ENCODE measurements around the gene WDFY4. TPM values are rescaled to one million over a fixed set of nuclear protein-coding genes. Genes with fewer than 3 reads are reported as not detected.

Gene WDFY4
- total RNA-seq, 4 donors from 2014 or later = 1.6 to 5.1 (median 3.0) TPM

DNA sequence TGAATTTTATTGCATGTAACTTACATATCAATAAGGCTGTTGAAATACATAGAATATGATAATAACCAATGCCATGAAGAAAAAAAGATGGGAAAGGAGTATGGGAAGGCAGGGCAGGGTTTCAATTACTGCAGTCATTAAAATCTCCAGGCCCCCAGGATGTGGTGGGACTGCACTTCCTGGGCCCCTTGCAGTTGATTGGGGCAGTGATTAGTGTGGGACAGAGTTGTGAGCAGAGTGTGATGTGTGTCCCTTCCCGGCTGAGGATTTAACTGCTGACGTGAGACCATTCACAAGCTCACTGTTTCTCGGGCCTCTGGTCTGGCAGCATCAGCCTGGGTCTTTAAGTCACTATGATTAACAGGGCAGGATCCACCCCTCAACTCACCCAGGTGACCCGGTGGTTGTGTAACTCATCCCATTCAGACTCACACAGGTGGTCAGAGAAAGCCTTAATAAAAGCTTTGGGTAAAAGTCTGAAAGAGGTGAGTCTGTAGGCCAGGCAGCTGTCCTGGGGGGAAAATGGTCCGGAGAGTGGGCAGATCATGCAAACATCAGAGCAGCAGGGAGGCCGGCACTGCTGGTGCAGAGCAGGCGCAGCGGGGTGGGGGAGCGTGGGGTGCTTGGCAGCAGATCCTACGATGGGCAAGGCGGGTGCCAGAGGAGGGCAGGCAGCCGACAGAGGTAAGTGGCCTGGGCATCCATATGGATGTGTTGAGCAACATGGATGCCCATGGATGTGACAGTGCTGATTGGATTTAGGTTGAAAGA is 36.3 kb upstream of the WDFY4 start:
- 81 to 92% methylated on average over 4 to 12 of the region's 12 CpGs for WGBS, 2 donors (ENCODE audit: low coverage in 1 of 2)
- H3K9me3 ChIP-seq = no peaks in the 10 kb centered on the region
- ATAC-seq = no peak
- H3K4me1 ChIP-seq = no peaks in the 10 kb centered on the region
- H3K4me3 ChIP-seq = no peak overlapping the region
- H3K36me3 ChIP-seq = no peaks in the 10 kb centered on the region
- H3K27ac ChIP-seq = no peak overlapping the region
- peaks cover 3% of the 10 kb centered on the region for H3K27me3 ChIP-seq
- TF ChIP-seq CTCF (IDR thresholded peaks at IDR 0.05) (no peak), POLR2AphosphoS5 (IDR thresholded peaks at IDR 0.05) (no peak), POLR2A (IDR thresholded peaks at IDR 0.05) (no peak), EP300 (IDR thresholded peaks at IDR 0.05) (no peak)

GRCh38 chr10:48649349-48649944 is 35.2 kb upstream of the WDFY4 start:
- H3K27me3 ChIP-seq = peaks cover 3% of the 10 kb centered on the region
- H3K4me3 ChIP-seq = no peak overlapping the region
- H3K9me3 ChIP-seq = no peaks in the 10 kb centered on the region
- no peak overlapping the region for H3K27ac ChIP-seq
- WGBS, 2 donors (ENCODE audit: low coverage in 1 of 2) = 46 to 70% methylated on average over 2 of the region's 7 CpGs
- no peaks in the 10 kb centered on the region for H3K4me1 ChIP-seq
- H3K36me3 ChIP-seq = no peaks in the 10 kb centered on the region
- no peak for ATAC-seq
- TF ChIP-seq CTCF (IDR thresholded peaks at IDR 0.05) = no peak

DNA sequence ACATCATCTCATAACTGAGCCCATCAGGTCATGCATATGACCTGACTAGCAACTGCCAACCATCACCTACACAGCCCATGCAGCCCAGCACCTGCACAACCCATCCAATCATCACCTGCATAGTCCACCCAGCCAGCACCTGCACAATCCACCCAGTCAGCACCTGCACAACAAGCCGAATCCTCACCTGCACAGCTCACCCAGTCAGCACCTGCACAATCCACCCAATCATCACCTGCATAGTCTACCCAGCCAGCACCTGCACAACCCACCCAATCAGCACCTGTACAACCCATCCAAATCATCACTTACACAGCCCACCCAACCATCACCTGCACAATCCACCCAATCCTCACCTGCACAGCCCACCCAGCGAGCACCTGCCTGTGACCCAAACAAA is 33.4 kb upstream of the WDFY4 start:
- TF ChIP-seq EP300 (IDR thresholded peaks at IDR 0.05) (no peak), CTCF (IDR thresholded peaks at IDR 0.05) (no peak), POLR2A (IDR thresholded peaks at IDR 0.05) (no peak), POLR2AphosphoS5 (IDR thresholded peaks at IDR 0.05) (no peak)
- ATAC-seq = no peak
- peaks cover 0 to 12% (median 8%) of the 10 kb centered on the region in 3 donors for H3K4me1 ChIP-seq
- H3K36me3 ChIP-seq = no peaks in the 10 kb centered on the region
- H3K4me3 ChIP-seq = no peak overlapping the region
- WGBS, 2 donors (ENCODE audit: low coverage in 1 of 2) = 86 to 88% methylated on average over 1 to 2 of the region's 2 CpGs
- H3K9me3 ChIP-seq = no peaks in the 10 kb centered on the region
- H3K27me3 ChIP-seq = peaks cover 3% of the 10 kb centered on the region
- no peak overlapping the region for H3K27ac ChIP-seq

DNA sequence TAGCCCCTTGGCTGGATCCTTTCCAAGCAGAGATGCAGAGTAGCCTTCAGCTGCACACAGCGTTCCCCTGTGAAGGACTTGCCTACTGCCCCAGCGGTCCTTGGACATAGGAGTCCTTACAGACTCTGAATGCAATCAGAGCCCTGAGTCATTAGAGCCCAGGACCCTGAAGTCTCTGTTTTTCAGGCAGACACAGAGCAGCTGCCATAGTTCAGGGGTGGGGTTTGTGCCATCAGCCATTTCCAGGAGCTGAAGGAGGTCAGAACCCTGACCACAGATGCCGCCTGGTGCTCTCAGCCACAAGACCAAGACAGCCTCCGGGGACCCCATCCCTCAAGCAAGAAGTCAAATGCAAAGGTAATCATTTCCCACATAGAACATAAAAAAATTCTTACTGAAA is 32.8 kb upstream of the WDFY4 start:
- WGBS, 2 donors (ENCODE audit: low coverage in 1 of 2) = 44 to 55% methylated on average over 2 of the region's 4 CpGs
- TF ChIP-seq POLR2AphosphoS5 (IDR thresholded peaks at IDR 0.05) (no peak), POLR2A (IDR thresholded peaks at IDR 0.05) (no peak), EP300 (IDR thresholded peaks at IDR 0.05) (no peak), CTCF (IDR thresholded peaks at IDR 0.05) (no peak)
- peaks cover 7% of the 10 kb centered on the region for H3K27me3 ChIP-seq
- H3K9me3 ChIP-seq = no peaks in the 10 kb centered on the region
- H3K27ac ChIP-seq = no peak overlapping the region
- H3K4me3 ChIP-seq = no peak overlapping the region
- ATAC-seq = no peak
- H3K4me1 ChIP-seq = peaks cover 0 to 17% (median 8%) of the 10 kb centered on the region in 3 donors
- H3K36me3 ChIP-seq = no peaks in the 10 kb centered on the region

- 79 to 92% methylated on average over 3 of the region's 4 CpGs for WGBS, 2 donors (ENCODE audit: low coverage in 1 of 2)
- no peak for TF ChIP-seq POLR2A (IDR thresholded peaks at IDR 0.05)
- TF ChIP-seq POLR2AphosphoS5 (IDR thresholded peaks at IDR 0.05) = no peak
- no peak for TF ChIP-seq EP300 (IDR thresholded peaks at IDR 0.05)
- no peak for TF ChIP-seq CTCF (IDR thresholded peaks at IDR 0.05)
- peaks cover 11% of the 10 kb centered on the region for H3K27me3 ChIP-seq
- H3K4me3 ChIP-seq = no peak overlapping the region
- H3K9me3 ChIP-seq = no peaks in the 10 kb centered on the region
- H3K4me1 ChIP-seq = peaks cover 0 to 20% (median 8%) of the 10 kb centered on the region in 3 donors
- no peak for ATAC-seq
- no peak overlapping the region for H3K27ac ChIP-seq
- H3K36me3 ChIP-seq = no peaks in the 10 kb centered on the region
Measured at GRCh38 chr10:48652344-48652743, 32.3 kb upstream of the WDFY4 start.

All from gastroesophageal sphincter (tissue), 4 donors.